NCI-H526 treated with DMSO at 0.1 percent for 48 hours (cell line): ENCODE results near the gene PARP3.

Experiments used
- DNase-seq: peaks from one replicate; lab custom pipeline; 2025; lab: John Stamatoyannopoulos, UW

PARP3 gene

GRCh38 chr3:51948016-51948580 is 5.9 kb downstream of the PARP3 start:
- no peak for DNase-seq

- DNase-seq: no peak
Measured at GRCh38 chr3:51949121-51949520, 7.0 kb downstream of the PARP3 start.

- no peak for DNase-seq
Measured at GRCh38 chr3:51950899-51951298, 8.7 kb downstream of the PARP3 start.

- no peak for DNase-seq
Measured at GRCh38 chr3:51953445-51953844, 11.3 kb downstream of the PARP3 start.

GRCh38 chr3:51954105-51954504 is 11.9 kb downstream of the PARP3 start:
- DNase-seq: no peak

- no peak for DNase-seq
Measured at GRCh38 chr3:51954713-51955112, 12.6 kb downstream of the PARP3 start.

GRCh38 chr3:51955175-51955892 is 13.2 kb downstream of the PARP3 start, which contains the start of gene GPR62:
Gene GPR62, plus strand, starts transcription at chr3:51955381. Its CDS starts 272 bp downstream, at chr3:51955653.
- no peak for DNase-seq

- DNase-seq: no peak
Measured at GRCh38 chr3:51955893-51956770, 14.0 kb downstream of the PARP3 start.

- no peak for DNase-seq
Measured at GRCh38 chr3:51957520-51958205, 15.5 kb downstream of the PARP3 start.

GRCh38 chr3:51958603-51959521 is 16.7 kb downstream of the PARP3 start:
- DNase-seq: no peak

- no peak for DNase-seq
Measured at GRCh38 chr3:51959651-51960050, 17.5 kb downstream of the PARP3 start.

- DNase-seq: no peak
Measured at GRCh38 chr3:51960386-51960785, 18.2 kb downstream of the PARP3 start.

GRCh38 chr3:51961011-51961410 is 18.8 kb downstream of the PARP3 start:
- no peak for DNase-seq

- no peak for DNase-seq
Measured at GRCh38 chr3:51961602-51962569, 19.7 kb downstream of the PARP3 start.

- DNase-seq: no peak
Measured at GRCh38 chr3:51962854-51963530, 20.8 kb downstream of the PARP3 start.

GRCh38 chr3:51963951-51964451 is 21.8 kb downstream of the PARP3 start:
- no peak for DNase-seq

- no peak for DNase-seq
Measured at GRCh38 chr3:51964521-51964920, 22.4 kb downstream of the PARP3 start.

- DNase-seq: no peak
Measured at GRCh38 chr3:51966016-51966415, 23.9 kb downstream of the PARP3 start.

- no peak for DNase-seq
Measured at GRCh38 chr3:51966486-51966885, 24.3 kb downstream of the PARP3 start.
